A549 (cell line): ENCODE results near the gene GSTO1. TPM values are rescaled to one million over a fixed set of nuclear protein-coding genes. Genes with fewer than 3 reads are reported as not detected.

Experiments
- ATAC-seq, 2 experiments: fragments of 200-7000 bp in 1 of 2; fragments of >200 bp in 1 of 2; cut with Nextera tagmentation in 1 of 2; cut with Tn5 transposase in 1 of 2; 3 replicates each; pipeline versions ENCODE4 v1.8.0 to v1.9.1; 2018 to 2020; ENCODE audit warnings: mild to moderate bottlenecking in 1 of 2, moderate library complexity in 1 of 2
- CTCF ChIA-PET: fragments of 300-600 bp; sonication (Branson Sonifier 250); formaldehyde crosslinking; extraction: SDS; loops from one replicate; lab custom pipeline; 2021; ENCODE audit warnings: antibody characterized with exemption, inconsistent platforms; lab: Yijun Ruan, JAX
- POLR2A ChIA-PET: fragments of 350-600 bp; formaldehyde crosslinking; extraction: SDS; loops from one replicate; lab custom pipeline; 2021; ENCODE audit warnings: antibody characterized with exemption, inconsistent platforms; lab: Yijun Ruan, JAX
- DNase-seq, 2 experiments: peaks; one replicate each; pipeline versions ENCODE4 v3.0.0 to v3.0.0-alpha.2; 2011 to 2016; ENCODE audit warnings: low read depth in 1 of 2, low spot score in 1 of 2
- FAIRE-seq: peaks from 2 replicates; lab custom pipeline; 2011; peaks lifted over from hg19 to GRCh38; lab: Jason Lieb, UNC
- H3K27ac ChIP-seq, 2 experiments: fragments of >200 bp; sonication (Bioruptor Twin); formaldehyde crosslinking; 3 replicates each; pipeline ENCODE4 v1.5.1; 2016 to 2017
- H3K4me1 ChIP-seq: fragments of >200 bp; sonication (Bioruptor Twin); formaldehyde crosslinking; 3 replicates; pipeline ENCODE4 v1.6.1; 2016
- H3K4me2 ChIP-seq: fragments of >200 bp; sonication (Bioruptor Twin); formaldehyde crosslinking; 3 replicates; pipeline ENCODE4 v1.6.1; 2016
- H3K4me3 ChIP-seq: fragments of >200 bp; sonication (Bioruptor Twin); formaldehyde crosslinking; 3 replicates; pipeline ENCODE4 v1.5.1; 2016
- H3K9me3 ChIP-seq: fragments of >200 bp; sonication (Bioruptor Twin); formaldehyde crosslinking; 3 replicates; pipeline ENCODE4 v1.6.1; 2016
- BHLHE40 ChIP-seq: IDR thresholded peaks from 2 replicates; pipeline ENCODE4 v1.6.1; 2012; ENCODE audit warnings: low read depth, low read length, inconsistent platforms
- CBX8 ChIP-seq: fragments of 200-600 bp; sonication (generic); IDR thresholded peaks from 2 replicates; pipeline ENCODE4 v1.6.1; 2016
- CEBPB ChIP-seq, 2 experiments: fragments of >200 bp in 1 of 2; sonication (Bioruptor Twin) in 1 of 2; formaldehyde crosslinking in 1 of 2; IDR thresholded peaks; 2 replicates each; pipeline ENCODE4 v1.6.1; 2012 to 2016
- CHD2 ChIP-seq: fragments of 150-350 bp; IDR thresholded peaks from 2 replicates; pipeline ENCODE4 v1.6.1; 2014; ENCODE audit warnings: low read length; ENCODE audit not compliant: partially characterized antibody
- CHD4 ChIP-seq: fragments of 200-600 bp; sonication (generic); IDR thresholded peaks from 2 replicates; pipeline ENCODE4 v1.6.1; 2016; ENCODE audit warnings: antibody characterized with exemption, mild to moderate bottlenecking, borderline replicate concordance
- EHMT2 ChIP-seq: fragments of 200-600 bp; sonication (generic); IDR thresholded peaks from 2 replicates; pipeline ENCODE4 v1.6.1; 2016; ENCODE audit warnings: antibody characterized with exemption, low read depth, mild to moderate bottlenecking, moderate library complexity
- FOSB ChIP-seq: fragments of 250-450 bp; sonication (Bioruptor Pico); IDR thresholded peaks from 2 replicates; pipeline ENCODE4 v1.5.0; 2020; ENCODE audit warnings: mild to moderate bottlenecking, moderate library complexity
- FOXS1 ChIP-seq: fragments of 250-450 bp; sonication (Bioruptor Pico); IDR thresholded peaks from 2 replicates; pipeline ENCODE4 v1.5.0; 2020; ENCODE audit warnings: mild to moderate bottlenecking, moderate library complexity
- HDAC2 ChIP-seq: fragments of 200-600 bp; sonication (generic); IDR thresholded peaks from 2 replicates; pipeline ENCODE4 v1.6.1; 2016
- HEYL ChIP-seq: fragments of 250-450 bp; sonication (Bioruptor Pico); IDR thresholded peaks from 2 replicates; pipeline ENCODE4 v1.8.0; 2021; ENCODE audit warnings: mild to moderate bottlenecking, moderate library complexity
- HOXB13 ChIP-seq: fragments of 250-450 bp; sonication (Bioruptor Pico); IDR thresholded peaks from 2 replicates; pipeline ENCODE4 v1.5.0; 2020; ENCODE audit warnings: low read depth, mild to moderate bottlenecking, moderate library complexity
- HOXB5 ChIP-seq: fragments of 250-450 bp; sonication (Bioruptor Pico); IDR thresholded peaks from 2 replicates; pipeline ENCODE4 v1.5.0; 2020; ENCODE audit warnings: mild to moderate bottlenecking, moderate library complexity
- JUNB ChIP-seq: fragments of >200 bp; sonication (Bioruptor Twin); formaldehyde crosslinking; IDR thresholded peaks from 2 replicates; pipeline ENCODE4 v1.6.1; 2016
- MAZ ChIP-seq: fragments of 150-350 bp; IDR thresholded peaks from 2 replicates; pipeline ENCODE4 v1.6.1; 2014; ENCODE audit warnings: antibody characterized with exemption, low read depth, low read length, borderline replicate concordance
- MYC ChIP-seq: IDR thresholded peaks from 2 replicates; pipeline ENCODE4 v1.6.1; 2012; ENCODE audit warnings: mild to moderate bottlenecking, inconsistent platforms, low read length, improper control_type of control experiment, borderline replicate concordance
- NFE2L2 ChIP-seq: fragments of 150-350 bp; conservative IDR thresholded peaks from 2 replicates; pipeline ENCODE4 v1.6.1; 2014; ENCODE audit warnings: low read length
- NPAS2 ChIP-seq: fragments of 250-450 bp; sonication (Bioruptor Pico); IDR thresholded peaks from 2 replicates; pipeline ENCODE4 v1.8.0; 2022; ENCODE audit warnings: mild to moderate bottlenecking, moderate library complexity, borderline replicate concordance
- PHF8 ChIP-seq: fragments of 200-600 bp; sonication (generic); IDR thresholded peaks from 2 replicates; pipeline ENCODE4 v1.6.1; 2016; ENCODE audit warnings: low read depth, mild to moderate bottlenecking, antibody characterized with exemption, moderate library complexity, borderline replicate concordance
- RAD21 ChIP-seq, 2 experiments: fragments of >200 bp in 1 of 2; sonication (Bioruptor Twin) in 1 of 2; formaldehyde crosslinking in 1 of 2; IDR thresholded peaks in 1 of 2; conservative IDR thresholded peaks in 1 of 2; 2 replicates in 1 of 2; 3 replicates in 1 of 2; pipeline ENCODE4 v1.6.1; 2012 to 2018; ENCODE audit warnings: inconsistent platforms in 1 of 2
- RCOR1 ChIP-seq: fragments of 150-350 bp; IDR thresholded peaks from 2 replicates; pipeline ENCODE4 v1.6.1; 2014; ENCODE audit warnings: antibody characterized with exemption, low read length, low read depth
- RNF2 ChIP-seq: fragments of 200-600 bp; sonication (generic); IDR thresholded peaks from 2 replicates; pipeline ENCODE4 v1.6.1; 2016; ENCODE audit warnings: low read depth, mild to moderate bottlenecking, antibody characterized with exemption, moderate library complexity, borderline replicate concordance
- SMC3 ChIP-seq: fragments of >200 bp; sonication (Bioruptor Twin); formaldehyde crosslinking; IDR thresholded peaks from 3 replicates; pipeline ENCODE4 v1.6.1; 2018; ENCODE audit warnings: inconsistent platforms
- SREBF2 ChIP-seq: fragments of 450-650 bp; IDR thresholded peaks from 2 replicates; pipeline ENCODE4 v1.6.1; 2014; ENCODE audit warnings: mild to moderate bottlenecking, moderate library complexity
- ZNF302 ChIP-seq: fragments of 250-450 bp; sonication (Bioruptor Pico); IDR thresholded peaks from 2 replicates; pipeline ENCODE4 v1.9.0; 2021; ENCODE audit warnings: inconsistent platforms, mild to moderate bottlenecking, moderate library complexity
- WGBS: methylation state at CpG from one replicate; pipeline ENCODE4 v1.1.6; 2017; ENCODE audit errors: missing lambda C conversion rate; 5-methylcytosine and 5-hydroxymethylcytosine counted together
- polyA plus RNA-seq, 4 experiments: library from polyadenylated mRNA; depleted of rRNA in 3 of 4; stranded (reverse); fragments of >200 nt; fragmentation: RNase III in 1 of 4; extraction: RNeasy Plus Mini Kit Qiagen cat#74134 plus additional on column Dnase treatment in 1 of 4; gene quantifications; 2 replicates in 3 of 4; 3 replicates in 1 of 4; pipeline ENCODE4 v1.2.3, GENCODE V29; 2011 to 2017
- TF ChIP-seq, protein P1 (sequence below): fragments of >200 bp; sonication (Bioruptor Twin); formaldehyde crosslinking; IDR thresholded peaks from 3 replicates; pipeline ENCODE4 v1.5.1; 2016
- TF ChIP-seq, protein P2 (sequence below): IDR thresholded peaks from 2 replicates; pipeline ENCODE4 v1.6.1; 2012; ENCODE audit warnings: low read depth, borderline replicate concordance
- TF ChIP-seq, protein P3 (sequence below): fragments of 250-450 bp; sonication (Bioruptor Pico); IDR thresholded peaks from 2 replicates; pipeline ENCODE4 v1.5.0; 2021; ENCODE audit warnings: mild to moderate bottlenecking, moderate library complexity, borderline replicate concordance
- TF ChIP-seq, protein P4 (sequence below): fragments of 150-350 bp; IDR thresholded peaks from 2 replicates; pipeline ENCODE4 v1.6.1; 2014; ENCODE audit warnings: low read depth, mild to moderate bottlenecking, low read length
- TF ChIP-seq, protein P5 (sequence below): fragments of >200 bp; sonication (Bioruptor Twin); formaldehyde crosslinking; IDR thresholded peaks from 2 replicates; pipeline ENCODE4 v1.6.1; 2016

The GSTO1 gene
- polyA plus RNA-seq, 2 of the 4 experiments (the other 2 are of a cell fraction), result 163 to 204 TPM

DNA sequence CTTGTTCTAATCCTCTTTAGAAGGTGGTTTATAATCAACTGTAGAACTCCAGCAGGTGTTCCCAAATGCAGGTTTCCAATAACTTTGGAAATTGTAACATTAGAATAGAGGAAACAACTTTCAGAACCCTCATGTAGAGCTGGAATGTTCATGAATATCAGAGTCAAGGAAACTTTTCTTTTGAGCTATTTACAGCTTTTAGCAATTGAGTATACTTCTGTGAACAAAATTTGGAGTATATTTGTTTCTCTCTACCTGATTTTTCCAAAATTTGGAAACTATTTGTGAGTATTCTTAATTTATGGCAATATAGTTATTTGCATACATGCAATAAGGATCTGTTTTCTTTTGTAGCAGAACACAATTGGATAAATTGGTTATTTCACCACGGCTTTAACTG is 19.8 kb upstream of the GSTO1 start:
- Histone ChIP-seq H3K27ac (no peak overlapping the region), H3K4me3 (no peak overlapping the region), H3K4me1 (peaks cover 15% of the 10 kb centered on the region), H3K9me3 (no peaks in the 10 kb centered on the region), H3K4me2 (no peak overlapping the region)
- 0% methylated on average over 1 of the region's 1 CpG for WGBS
- no peak for DNase-seq
- no peak for TF ChIP-seq EHMT2
- TF ChIP-seq FOSB, result no peak
- TF ChIP-seq HEYL (CRISPR knock-in tag), result no peak
- no peak for TF ChIP-seq NFE2L2
- TF ChIP-seq, protein P1, sequence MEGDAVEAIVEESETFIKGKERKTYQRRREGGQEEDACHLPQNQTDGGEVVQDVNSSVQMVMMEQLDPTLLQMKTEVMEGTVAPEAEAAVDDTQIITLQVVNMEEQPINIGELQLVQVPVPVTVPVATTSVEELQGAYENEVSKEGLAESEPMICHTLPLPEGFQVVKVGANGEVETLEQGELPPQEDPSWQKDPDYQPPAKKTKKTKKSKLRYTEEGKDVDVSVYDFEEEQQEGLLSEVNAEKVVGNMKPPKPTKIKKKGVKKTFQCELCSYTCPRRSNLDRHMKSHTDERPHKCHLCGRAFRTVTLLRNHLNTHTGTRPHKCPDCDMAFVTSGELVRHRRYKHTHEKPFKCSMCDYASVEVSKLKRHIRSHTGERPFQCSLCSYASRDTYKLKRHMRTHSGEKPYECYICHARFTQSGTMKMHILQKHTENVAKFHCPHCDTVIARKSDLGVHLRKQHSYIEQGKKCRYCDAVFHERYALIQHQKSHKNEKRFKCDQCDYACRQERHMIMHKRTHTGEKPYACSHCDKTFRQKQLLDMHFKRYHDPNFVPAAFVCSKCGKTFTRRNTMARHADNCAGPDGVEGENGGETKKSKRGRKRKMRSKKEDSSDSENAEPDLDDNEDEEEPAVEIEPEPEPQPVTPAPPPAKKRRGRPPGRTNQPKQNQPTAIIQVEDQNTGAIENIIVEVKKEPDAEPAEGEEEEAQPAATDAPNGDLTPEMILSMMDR, result no peak
- TF ChIP-seq HOXB5 (CRISPR knock-in tag), result no peak
- no peak for TF ChIP-seq MYC
- peak; percentile 54 for FAIRE-seq
- POLR2A ChIA-PET, result no interaction called here
- CTCF ChIA-PET, result no interaction called here
- ATAC-seq, result no peak

DNA sequence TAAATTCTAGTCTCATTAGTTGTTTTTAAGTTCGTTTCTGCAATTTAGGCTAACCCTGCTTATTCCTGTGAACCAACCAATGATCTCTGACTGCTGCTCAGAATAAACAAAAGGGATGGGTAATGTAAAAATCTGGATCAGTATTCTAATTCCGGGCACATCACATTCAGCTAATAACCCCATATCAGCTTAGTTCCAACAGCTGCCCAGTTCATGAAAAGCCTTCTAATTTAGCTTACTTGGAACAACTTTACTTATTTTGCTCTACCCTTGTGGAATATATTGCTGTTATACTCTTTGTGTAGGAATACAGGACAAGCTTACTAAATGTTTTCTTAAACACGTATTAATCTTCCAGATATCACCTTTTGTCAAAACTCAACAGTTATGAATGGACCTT is 18.9 kb upstream of the GSTO1 start:
- FAIRE-seq (no peak), DNase-seq (no peak), ATAC-seq (no peak)
- Histone ChIP-seq H3K4me2 (no peak overlapping the region), H3K27ac (no peak overlapping the region), H3K4me1 (peaks cover 15% of the 10 kb centered on the region), H3K4me3 (no peak overlapping the region), H3K9me3 (no peaks in the 10 kb centered on the region)
- TF ChIP-seq, protein P2, sequence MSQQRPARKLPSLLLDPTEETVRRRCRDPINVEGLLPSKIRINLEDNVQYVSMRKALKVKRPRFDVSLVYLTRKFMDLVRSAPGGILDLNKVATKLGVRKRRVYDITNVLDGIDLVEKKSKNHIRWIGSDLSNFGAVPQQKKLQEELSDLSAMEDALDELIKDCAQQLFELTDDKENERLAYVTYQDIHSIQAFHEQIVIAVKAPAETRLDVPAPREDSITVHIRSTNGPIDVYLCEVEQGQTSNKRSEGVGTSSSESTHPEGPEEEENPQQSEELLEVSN, result no peak
- no peak for TF ChIP-seq PHF8
- no peak for TF ChIP-seq CHD2
- no peak for TF ChIP-seq CHD4
- no peak for TF ChIP-seq FOXS1 (CRISPR knock-in tag)
- no peak for TF ChIP-seq SMC3
- TF ChIP-seq JUNB, result no peak
- no peak for TF ChIP-seq HOXB13
- TF ChIP-seq, protein P3, sequence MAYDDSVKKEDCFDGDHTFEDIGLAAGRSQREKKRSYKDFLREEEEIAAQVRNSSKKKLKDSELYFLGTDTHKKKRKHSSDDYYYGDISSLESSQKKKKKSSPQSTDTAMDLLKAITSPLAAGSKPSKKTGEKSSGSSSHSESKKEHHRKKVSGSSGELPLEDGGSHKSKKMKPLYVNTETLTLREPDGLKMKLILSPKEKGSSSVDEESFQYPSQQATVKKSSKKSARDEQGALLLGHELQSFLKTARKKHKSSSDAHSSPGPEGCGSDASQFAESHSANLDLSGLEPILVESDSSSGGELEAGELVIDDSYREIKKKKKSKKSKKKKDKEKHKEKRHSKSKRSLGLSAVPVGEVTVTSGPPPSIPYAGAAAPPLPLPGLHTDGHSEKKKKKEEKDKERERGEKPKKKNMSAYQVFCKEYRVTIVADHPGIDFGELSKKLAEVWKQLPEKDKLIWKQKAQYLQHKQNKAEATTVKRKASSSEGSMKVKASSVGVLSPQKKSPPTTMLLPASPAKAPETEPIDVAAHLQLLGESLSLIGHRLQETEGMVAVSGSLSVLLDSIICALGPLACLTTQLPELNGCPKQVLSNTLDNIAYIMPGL (CRISPR knock-in tag), result no peak
- no peak for TF ChIP-seq ZNF302 (CRISPR knock-in tag)
- TF ChIP-seq CBX8, result no peak
- TF ChIP-seq, protein P4, sequence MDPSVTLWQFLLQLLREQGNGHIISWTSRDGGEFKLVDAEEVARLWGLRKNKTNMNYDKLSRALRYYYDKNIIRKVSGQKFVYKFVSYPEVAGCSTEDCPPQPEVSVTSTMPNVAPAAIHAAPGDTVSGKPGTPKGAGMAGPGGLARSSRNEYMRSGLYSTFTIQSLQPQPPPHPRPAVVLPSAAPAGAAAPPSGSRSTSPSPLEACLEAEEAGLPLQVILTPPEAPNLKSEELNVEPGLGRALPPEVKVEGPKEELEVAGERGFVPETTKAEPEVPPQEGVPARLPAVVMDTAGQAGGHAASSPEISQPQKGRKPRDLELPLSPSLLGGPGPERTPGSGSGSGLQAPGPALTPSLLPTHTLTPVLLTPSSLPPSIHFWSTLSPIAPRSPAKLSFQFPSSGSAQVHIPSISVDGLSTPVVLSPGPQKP, result no peak
- CTCF ChIA-PET, result interaction anchor here (0.9 kb wide), 2 partner anchors 9 to 190 kb away, joined by 3 read pairs; no protein-coding TSS in a partner anchor
- WGBS, result 43% methylated on average over 3 of the region's 3 CpGs
- POLR2A ChIA-PET, result no interaction called here

DNA sequence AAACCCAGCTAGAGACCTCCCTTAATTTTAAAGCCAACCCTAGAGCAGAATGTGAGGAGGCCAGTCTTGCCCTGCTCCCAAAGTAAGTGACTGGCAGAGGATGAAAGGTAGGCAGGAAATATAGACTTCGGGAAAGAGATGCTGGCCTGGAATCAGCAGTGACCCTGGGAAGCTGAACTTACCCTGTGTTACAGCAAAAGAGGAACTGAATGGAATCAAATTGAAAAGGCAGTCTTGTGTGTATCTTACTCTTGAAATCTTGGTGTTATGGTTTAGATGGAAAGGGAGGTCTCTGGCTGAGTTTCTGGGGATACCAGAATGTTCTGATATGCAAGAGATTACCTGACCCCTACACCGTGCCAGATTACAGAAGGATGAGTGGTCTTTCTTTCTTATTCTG is 14.6 kb upstream of the GSTO1 start:
- DNase-seq, result no peak
- Histone ChIP-seq H3K9me3 (no peaks in the 10 kb centered on the region), H3K27ac (no peak overlapping the region), H3K4me3 (no peak overlapping the region), H3K4me1 (no peaks in the 10 kb centered on the region), H3K4me2 (no peak overlapping the region)
- no peak for ATAC-seq
- FAIRE-seq, result no peak
- TF ChIP-seq, protein P5, sequence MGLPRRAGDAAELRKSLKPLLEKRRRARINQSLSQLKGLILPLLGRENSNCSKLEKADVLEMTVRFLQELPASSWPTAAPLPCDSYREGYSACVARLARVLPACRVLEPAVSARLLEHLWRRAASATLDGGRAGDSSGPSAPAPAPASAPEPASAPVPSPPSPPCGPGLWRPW, result no peak
- TF ChIP-seq HDAC2 (no peak), CEBPB (IDR thresholded peaks at IDR 0.05) (no peak), HEYL (CRISPR knock-in tag) (no peak), ZNF302 (CRISPR knock-in tag) (no peak), NFE2L2 (no peak), SREBF2 (no peak), BHLHE40 (no peak), RAD21 (conservative IDR thresholded peaks at IDR 0.05 in 1 of 2, IDR thresholded peaks at IDR 0.05 in 1 of 2) (no peak), RCOR1 (no peak), NPAS2 (CRISPR knock-in tag) (no peak), RNF2 (no peak), MAZ (no peak)
- CTCF ChIA-PET, result no interaction called here
- POLR2A ChIA-PET, result no interaction called here
- 14% methylated on average over 2 of the region's 2 CpGs for WGBS
